ENCODE data around the gene CRY1.

The CRY1 gene

DNA sequence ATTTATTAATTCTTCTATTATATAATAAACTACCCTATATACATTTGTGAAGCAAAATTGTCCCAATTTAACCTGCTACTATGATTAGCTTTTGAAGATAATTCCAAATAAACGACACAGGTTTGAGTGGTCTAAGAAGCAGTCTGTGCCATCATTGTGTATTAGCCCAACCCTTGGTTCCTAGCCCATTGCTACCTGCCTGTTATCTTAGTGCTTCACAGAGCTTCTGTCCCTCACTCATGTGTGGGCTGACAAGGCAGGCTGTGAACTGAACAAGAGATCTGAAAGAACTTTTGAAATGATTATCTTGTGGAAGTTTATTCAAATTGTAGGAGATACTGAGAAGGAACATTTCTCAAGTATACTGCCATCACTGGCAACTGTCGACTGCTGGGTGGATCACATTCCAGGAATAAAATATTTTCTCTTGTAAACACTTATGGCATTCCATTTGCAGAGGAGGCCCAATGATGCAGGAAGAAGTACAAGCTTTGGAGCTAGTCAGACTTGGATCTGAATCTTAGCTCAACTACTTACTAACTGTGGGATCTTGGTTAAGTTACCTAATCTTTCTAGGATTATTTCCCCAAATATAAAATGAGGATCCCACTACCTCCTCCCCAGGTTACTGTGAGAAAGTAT, 98.6 kb downstream of the CRY1 start:
- DNase-seq = no peak

DNA sequence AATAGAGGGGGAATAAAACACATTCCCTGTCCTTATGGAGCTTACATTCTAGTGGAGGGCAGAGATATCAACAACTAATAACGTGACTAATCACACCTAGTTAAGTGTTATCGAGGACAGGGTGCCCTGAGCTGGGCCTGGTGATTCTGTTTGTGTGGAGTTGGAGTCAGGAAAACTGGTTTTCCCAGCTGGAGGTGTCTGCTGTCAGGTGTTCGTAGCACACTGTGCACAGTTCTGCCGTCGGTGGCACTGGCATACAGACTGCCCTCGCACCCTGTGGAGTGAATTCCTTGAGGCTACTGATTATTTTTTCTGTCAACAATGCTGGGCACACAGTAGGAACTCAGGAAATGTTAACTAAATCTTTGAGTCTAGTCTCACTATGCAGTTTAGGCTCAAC, 105.5 kb downstream of the CRY1 start:
- DNase-seq = no peak

DNA sequence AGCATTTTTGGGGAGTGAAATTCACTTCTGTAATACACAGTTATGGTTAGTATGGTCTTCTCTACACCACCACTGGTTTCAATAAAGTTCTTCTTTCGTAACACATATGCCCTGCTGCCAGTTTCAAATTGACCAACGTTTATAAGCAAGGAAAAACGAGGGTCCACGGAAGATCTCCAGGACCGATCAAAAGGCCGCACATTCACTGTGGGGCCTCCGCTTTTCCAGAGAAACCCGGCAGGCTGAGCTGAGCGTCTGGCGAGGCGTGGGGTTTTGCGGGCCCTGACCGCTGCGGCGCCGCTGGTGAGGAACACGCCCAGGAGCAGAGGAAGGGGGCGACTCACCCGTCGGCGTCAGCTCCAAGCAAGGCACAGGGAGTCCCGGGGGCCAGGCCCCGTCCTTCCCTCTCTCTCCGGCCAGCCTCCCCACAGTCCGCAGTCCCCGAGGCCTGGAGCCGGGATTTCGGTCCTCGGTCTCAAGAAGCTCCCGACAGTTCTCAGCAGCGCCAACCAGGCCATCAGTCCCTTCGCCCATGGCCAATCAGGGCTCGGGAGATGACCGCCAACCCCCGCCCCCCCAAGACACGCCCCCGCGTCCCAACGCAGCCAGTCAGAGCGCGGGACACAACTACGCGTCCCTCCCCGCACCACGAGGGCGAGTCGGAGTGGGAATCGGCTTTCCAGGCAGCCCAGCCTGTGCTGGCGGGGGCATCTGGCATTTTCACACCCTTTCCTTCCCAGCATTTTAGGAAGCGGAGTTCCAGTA, 106.5 kb downstream of the CRY1 start, which contains the start of gene MTERF2:
Gene MTERF2 (minus strand): TSS at position 522 of the 765 bp plus-strand sequence. CDS start 8,432 bp downstream, outside the sequence.
- peak; percentile 94 for DNase-seq

DNA sequence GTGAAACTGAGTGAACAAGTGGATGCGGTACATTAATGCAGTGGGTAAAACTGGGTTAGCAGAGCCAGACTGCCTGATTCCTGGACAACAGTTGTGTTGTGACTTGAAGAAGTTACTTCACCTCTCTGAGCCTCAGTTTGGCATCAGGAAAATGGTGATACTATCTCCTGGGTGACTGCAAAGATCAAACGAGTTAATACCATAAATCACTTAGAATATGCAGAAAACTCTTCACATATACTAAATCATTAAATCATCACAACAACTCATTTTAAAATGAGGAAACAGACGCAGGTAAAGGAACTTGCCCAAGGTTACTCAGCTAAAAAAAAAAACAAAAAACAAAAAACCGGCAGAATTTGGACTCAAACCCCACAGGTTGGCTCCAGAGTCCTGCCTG, 107.2 kb downstream of the CRY1 start:
- no peak for DNase-seq

DNA sequence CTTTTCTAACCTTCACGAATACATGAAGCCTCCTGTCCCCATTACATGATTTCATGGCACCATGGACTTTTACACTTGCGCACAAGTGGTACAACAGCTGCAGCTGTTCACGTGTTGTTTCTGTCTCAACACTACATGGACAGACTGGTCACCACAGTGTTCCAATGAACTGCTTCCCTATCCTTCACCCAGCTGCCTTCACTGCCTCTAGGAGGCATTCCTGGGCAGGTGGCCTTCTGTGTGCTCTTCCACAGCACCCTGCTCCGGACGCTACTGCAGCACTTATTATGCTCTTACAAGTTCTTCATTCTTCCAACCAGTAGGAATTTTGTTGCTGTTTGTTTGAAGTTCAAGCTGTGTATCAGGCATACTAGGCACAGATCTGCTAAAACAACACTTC, 107.9 kb downstream of the CRY1 start:
- DNase-seq = no peak

DNA sequence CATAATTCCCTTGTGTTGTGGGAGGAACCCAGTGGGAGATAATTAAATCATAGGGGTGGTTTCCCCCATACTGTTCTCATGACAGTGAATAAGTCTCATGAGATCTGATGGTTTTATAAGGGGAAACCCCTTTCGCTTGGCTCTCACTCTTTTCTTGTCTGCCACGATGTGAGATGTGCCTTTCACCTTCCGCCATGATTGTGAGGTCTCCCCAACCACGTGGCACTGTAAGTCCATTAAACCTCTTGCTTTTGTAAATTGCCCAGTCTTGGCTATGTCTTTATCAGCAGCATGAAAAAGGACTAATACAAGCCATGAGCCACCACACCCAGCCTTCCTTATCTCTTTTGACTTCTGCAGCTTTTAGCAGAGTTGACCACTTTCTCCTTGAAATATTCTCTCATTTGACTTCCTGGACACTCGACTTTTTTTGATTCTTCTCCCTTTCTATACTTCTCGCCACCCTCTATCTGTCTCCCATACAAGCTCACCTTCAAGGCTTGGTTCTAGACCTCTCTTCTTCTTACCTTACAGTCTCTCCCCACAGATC, 108.7 kb downstream of the CRY1 start:
- DNase-seq = no peak

DNA sequence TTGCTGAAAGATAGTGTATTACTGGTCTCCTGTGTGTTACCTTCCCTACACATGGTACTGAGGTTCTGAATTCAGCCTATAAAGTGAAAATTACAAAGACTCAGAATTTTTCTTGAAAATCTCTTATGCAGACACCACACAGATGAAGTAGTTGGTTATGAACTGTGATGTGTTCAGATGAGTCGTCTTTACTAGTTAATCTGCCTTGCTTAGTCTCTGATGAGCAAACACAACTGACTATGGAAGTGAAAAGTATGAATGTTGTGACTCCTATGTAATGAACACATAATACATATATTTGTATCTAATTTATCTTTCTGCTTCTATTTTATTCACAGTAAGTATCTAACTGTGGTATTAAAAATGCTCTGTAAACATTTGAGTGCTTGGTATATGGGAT, 111.1 kb downstream of the CRY1 start:
- DNase-seq = no peak

DNA sequence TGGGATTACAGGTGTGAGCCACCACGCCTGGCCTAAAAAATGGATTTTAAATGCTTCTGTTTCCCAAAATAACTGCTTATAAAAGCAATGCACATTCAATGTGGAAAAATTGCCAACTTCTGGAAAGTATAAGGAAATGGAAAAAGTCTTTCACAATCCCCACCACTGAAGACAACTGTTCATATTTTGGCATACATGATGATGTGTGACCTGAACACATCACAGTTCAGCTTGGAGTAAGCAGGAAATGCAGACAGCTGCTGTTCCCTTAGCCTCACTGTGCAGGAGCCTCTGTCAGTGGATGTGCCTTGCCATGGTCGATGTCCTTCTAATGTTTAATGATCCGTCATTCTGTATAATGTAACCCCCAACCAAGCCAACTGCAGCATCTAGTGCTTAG, 111.6 kb downstream of the CRY1 start:
- no peak for DNase-seq

DNA sequence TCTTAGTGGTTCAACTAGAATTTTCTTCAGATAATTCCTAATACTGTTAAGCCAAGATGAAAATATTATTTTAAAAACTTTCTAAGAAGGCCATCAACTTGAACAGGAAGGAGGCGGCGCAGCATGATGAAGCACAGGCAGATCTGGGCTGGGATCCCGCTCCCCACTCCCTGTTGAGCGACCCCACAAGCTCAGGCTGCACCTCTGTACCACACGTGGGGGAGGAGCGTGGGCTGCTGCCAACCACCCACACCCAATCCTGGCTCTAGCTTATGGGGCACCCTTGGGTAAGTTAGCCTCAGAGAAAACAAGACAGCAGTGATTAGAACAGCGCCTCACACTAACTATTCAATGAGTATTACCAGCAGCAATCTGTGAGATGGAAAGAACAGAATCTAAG, 112.4 kb downstream of the CRY1 start:
- no peak for DNase-seq

DNA sequence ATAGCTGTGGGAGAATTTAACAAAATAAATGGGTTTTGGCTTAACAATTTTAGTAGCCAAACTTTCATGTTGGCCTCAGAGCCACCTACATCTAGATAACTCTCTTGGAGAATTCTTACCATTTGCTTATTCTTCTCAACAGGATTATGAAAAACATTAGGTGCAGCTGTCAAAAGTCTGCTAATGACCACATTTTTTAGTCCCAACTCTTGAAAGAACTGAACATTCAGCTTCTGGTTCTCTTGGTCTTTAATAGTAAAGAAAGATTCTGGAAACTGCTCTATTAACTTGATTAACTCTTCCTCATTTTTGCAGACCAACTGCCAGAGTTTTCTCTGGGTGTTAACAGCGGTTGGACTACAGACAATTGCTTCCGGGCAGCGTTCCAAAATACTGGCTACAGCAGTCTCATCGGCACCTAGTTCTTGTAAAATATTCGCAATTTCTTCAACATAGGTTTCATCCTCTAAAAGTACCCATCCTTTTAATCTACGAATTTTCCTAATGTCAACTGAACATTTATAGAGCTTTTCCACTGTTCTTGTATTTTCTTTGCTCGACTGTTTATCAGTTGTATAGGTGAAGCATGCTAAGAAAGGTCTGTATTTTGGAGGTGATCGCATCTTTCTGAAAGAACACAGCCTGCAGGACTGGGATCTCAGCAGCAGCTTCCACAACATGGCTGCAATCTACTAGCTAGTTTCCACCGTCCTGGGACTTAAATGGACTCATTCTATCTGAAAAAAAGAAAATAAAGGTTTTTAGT, 115.1 kb downstream of the CRY1 start:
- no peak for DNase-seq

DNA sequence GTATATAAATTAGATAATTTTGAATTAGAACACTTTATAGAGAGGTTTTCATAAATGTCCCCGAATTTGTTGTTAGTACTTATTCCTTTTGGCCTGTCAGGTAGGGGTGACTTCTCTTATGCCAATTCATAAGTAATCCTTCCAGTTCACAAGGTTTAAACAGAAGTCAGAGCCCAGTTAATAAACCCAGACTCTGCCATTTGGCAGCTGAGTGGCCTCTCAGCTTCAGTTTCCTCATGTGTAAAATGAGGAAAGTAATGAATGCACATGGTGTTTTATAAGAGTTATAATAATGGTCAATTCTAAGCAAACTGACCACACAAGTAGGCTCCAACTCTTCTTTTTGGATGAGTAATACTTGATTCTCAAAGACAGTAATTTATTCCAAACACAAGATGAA, 116.7 kb downstream of the CRY1 start:
- no peak for DNase-seq

DNA sequence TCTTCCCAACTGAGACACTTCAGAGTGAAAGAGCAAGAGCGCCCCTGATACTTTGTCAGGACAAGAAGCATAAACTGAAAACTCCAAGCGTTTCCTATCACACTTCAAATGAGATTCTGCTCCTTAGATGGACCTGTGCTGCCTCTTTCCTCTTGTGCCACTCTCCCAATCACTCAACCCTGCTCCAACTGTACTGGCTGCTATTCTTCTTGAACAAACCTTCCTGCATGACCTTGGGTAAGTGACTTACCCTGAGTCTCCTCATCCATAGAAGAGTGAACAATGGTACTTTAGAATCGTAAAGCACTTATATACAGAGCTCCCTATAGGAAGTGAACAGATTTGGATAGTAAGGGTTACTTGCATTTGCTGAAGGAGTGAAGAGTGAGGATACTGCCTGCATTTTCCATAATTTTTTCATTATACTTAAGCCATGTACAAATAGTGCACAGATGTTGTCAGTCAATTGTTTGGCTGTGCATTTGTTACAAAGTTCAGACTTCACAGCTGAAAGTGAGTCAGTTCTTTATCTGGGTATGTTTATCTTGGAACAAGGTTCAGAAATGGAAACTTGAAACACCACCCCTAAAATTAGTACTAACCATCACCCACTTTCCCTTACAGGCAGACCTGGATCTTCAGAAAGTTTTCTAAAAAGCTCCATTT, 117.2 kb downstream of the CRY1 start:
- DNase-seq = no peak

DNA sequence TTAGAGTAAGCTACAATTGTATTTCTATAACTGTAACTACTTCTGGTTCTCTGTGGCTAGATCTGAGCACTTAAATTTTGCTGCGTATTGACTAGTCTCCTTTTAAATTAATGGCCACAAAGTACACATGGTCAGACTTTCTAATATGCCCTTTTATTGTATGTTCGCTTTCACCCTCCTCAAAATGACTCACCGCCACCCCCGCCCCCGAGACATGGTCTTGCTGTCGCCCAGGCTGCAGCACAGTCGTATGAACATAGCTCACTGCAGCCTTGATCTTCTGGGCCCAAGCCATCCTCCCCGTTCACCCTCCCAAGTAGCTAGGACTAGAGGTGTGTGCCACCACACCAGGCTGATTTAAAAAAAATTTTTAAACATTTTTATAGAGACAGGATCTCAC, 118.3 kb downstream of the CRY1 start:
- no peak for DNase-seq

DNA sequence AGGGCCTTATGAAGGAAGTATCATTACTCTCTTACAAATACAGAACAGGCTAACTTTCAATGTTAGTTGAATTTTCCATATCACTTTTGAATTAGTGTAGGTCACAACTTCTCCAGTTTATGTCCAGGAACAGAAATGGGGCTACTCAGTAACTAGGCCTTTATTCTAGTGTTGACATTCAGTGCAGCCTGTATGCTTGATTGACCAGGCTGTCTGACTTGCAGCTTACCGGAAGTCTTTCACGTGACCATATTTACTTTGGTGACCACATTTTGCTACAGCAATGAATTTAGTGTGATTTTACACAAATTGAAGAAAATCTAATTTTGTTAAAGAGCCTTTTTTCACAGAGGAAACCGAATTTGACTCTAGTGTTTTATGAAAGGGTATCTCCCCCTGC, 118.8 kb downstream of the CRY1 start:
- DNase-seq = no peak

DNA sequence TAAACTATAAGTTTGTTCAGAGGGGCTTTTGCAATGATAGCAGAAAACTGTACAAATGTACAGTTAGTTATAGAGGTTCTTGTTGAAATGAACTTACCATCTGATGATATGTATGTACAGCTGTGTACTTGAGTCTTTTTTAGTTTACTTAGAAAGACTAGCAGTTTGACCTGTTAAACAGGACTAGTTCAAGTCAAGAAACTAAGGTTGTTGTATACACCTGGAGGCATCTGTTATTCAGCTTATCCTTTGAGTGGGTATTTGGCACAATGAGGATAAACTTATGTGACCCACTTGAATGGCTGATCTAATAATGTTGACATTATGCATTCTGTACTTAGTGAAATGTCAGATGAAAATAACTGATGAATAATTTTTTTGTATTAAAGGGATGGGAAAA, 119.8 kb downstream of the CRY1 start:
- DNase-seq = no peak

DNA sequence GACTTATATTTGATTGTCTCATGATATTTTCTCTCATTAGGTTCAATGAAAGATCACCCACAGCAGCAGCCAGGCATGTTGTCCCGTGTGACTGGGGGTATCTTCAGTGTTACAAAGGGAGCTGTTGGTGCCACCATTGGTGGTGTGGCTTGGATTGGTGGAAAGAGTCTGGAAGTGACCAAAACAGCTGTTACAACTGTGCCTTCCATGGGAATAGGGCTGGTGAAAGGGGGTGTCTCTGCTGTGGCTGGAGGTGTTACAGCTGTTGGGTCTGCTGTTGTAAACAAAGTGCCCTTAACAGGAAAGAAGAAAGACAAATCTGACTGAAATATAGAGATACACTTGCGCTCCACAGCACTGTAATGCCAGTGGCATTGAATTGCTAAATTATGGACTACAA, 122.3 kb downstream of the CRY1 start:
- no peak for DNase-seq

DNA sequence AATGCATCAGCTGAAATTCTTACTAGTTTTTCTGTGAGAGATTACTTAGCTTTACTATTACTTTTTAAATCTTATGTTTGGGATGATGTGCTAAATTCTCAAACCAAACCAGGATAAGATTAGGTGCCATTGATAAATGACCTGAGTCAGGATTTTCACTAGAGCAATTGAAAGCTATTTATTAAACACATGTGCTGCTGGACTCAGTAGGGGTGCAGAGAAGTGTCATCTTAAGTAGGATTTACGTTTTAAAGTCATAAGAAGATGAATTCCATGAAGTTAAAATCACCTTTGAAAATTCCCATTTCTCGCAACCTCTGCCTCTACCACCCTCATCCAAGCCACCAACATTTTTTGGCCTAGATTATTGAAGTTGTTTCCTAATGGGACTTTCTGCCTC, 128.8 kb downstream of the CRY1 start:
- no peak for DNase-seq

DNA sequence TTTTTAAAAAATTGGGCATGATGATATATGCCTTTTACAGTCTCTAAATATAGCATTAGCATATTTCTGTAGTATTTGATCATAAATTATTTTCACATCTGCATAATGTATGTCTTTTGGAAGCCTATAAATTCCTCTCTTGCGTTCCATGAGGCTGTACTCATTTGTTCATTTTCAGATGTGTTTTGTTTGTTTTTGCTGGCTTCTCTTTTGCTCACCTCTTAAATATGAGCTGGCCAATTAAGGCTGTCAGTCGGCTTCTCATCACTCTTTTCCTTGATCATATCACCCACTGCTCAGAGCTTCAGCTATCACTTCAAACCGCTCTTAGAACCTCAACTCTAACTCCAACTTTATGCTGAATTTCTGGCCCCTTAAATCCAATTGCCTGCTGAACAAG, 131.1 kb downstream of the CRY1 start:
- DNase-seq = no peak

DNA sequence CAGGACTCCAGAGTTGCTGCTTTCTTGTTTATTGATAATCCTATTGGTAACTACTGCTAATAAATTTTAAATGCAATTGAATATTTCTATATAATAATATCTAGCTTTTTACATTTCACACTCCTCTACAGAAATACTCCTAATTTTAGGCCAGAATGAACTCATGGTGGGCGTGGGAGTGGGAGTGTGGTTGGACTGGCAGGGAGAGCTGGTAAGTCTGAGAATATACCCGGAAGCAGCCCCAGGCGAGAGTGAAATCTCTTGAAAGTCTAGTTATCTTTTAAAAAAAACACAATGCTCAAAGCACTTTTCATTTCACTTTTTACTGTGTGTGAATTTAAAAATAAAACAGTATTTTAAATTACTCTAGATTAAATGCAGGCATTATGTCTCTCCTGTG, 132.9 kb downstream of the CRY1 start:
- DNase-seq = no peak

DNA sequence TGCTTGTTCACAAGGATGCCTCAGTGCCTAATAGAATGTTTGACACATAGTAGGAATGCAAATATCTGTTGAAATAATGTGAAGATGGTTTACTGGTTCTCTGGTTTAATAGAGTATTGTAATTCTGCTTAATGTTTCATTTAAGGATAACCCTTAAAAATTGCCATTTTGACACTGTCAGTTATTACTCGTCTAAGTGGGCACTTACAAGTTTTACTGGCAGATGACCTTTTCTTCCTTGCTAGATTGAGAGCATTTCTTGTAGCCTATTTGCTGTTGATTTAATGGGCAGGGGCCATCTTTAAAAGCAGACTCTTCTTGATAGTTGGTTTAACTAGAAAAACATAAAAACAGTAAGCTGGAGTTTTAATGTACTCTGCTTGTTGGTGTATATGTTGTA, 135.8 kb downstream of the CRY1 start:
- DNase-seq = no peak

DNA sequence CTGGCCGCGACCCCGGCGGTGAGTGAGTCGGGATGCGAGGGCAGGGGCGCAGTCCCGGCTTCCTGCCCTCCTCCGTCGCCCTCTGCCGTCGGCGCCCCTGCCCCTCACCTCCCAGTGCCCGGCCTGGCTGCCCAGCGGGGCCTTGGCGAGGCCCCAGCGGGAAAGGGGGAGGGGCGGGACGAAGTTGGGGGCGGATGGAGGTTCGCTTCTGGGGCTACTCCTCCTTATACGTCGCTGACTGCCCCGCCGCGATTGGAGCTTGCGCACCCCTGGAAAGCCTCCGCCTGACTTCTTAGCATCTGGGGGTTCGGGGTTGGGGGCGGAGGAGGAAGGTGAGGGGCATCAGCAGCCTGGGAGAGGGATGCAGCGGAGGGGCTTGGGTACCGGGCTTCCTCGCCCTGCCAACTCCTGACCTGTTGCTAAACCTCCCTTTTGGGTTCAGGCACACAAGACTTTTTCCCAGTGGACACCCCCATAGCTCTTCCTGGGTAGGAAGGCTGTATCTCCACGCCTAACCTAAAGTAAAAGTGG, 137.2 kb downstream of the CRY1 start:
- DNase-seq = no peak

DNA sequence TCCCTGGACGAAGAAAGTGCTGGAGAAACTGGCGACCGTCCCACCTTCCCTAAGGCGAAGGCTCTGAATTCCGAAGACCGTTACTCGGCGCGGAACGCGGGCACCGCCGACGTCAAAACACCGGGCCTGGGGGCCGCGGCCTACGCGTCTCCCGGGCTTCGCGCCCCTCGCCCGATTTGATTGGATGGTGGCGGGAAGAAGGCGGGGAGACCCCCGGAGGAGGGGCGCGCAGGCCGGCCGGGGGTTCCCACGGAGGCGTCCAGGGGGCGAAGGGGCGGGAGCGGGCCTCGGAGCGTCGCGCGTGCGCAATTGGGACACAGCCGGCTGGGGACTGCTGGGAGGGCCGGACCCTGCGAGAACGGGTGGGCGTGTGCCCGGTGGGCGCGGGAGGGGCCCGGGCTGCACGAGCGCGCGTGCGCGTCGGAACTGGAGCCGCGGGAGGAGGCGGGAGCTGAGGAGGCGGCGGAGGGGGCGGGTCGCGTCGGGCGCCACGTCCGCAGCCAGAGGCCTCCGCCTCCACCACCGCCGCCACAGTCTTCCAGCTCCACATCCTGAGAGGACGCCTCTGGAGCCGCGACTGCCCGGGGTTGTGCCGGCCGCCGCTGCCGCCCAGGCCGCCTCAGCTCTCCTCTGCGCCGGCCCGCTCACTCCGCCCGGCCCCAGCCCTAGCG, 137.8 kb downstream of the CRY1 start, which contains the start of gene TMEM263:
Gene TMEM263 (plus strand): TSS at position 531 of the 671 bp plus-strand sequence. CDS start 11,210 bp downstream, outside the sequence.
- peak; percentile 94 for DNase-seq
